Effector CD4-positive, alpha-beta T cell (primary cell): ENCODE data around the gene FILIP1.

Experiments used
- DNase-seq: peaks from one replicate; pipeline ENCODE4 v3.0.0-alpha.2; 2020

The FILIP1 gene

GRCh38 chr6:75494290-75494689, 690 bp upstream of the FILIP1 start:
- DNase-seq, result no peak

GRCh38 chr6:75492386-75493153, 1.0 kb downstream of the FILIP1 start:
- no peak for DNase-seq

- no peak for DNase-seq
These were observed 2.3 kb downstream of the FILIP1 start for GRCh38 chr6:75491291-75491690.

- DNase-seq, result no peak
These were observed 2.9 kb downstream of the FILIP1 start for GRCh38 chr6:75490706-75491105.

GRCh38 chr6:75489025-75489424, 4.6 kb downstream of the FILIP1 start:
- no peak for DNase-seq

GRCh38 chr6:75488033-75488432, 5.6 kb downstream of the FILIP1 start:
- DNase-seq, result no peak

- DNase-seq, result no peak
These were observed 6.6 kb downstream of the FILIP1 start for GRCh38 chr6:75486850-75487518.

- no peak for DNase-seq
These were observed 9.1 kb downstream of the FILIP1 start for GRCh38 chr6:75484535-75484934.

- no peak for DNase-seq
These were observed 10.3 kb downstream of the FILIP1 start for GRCh38 chr6:75483136-75483952.

GRCh38 chr6:75481936-75482593, 11.5 kb downstream of the FILIP1 start:
- DNase-seq, result no peak

GRCh38 chr6:75481394-75481793, 12.2 kb downstream of the FILIP1 start:
- no peak for DNase-seq

GRCh38 chr6:75480425-75480824, 13.2 kb downstream of the FILIP1 start:
- no peak for DNase-seq

- no peak for DNase-seq
These were observed 13.9 kb downstream of the FILIP1 start for GRCh38 chr6:75479712-75480111.

- DNase-seq, result no peak
These were observed 14.7 kb downstream of the FILIP1 start for GRCh38 chr6:75478929-75479328.

GRCh38 chr6:75472885-75473284, 20.7 kb downstream of the FILIP1 start:
- DNase-seq, result no peak

- DNase-seq, result no peak
These were observed 25.6 kb downstream of the FILIP1 start for GRCh38 chr6:75467966-75468365.

- no peak for DNase-seq
These were observed 26.3 kb downstream of the FILIP1 start for GRCh38 chr6:75467284-75467683.

GRCh38 chr6:75466636-75467035, 27.0 kb downstream of the FILIP1 start:
- DNase-seq, result no peak

- DNase-seq, result no peak
These were observed 29.7 kb downstream of the FILIP1 start for GRCh38 chr6:75463908-75464307.

- no peak for DNase-seq
These were observed 30.5 kb downstream of the FILIP1 start for GRCh38 chr6:75463061-75463460.

GRCh38 chr6:75460681-75461080, 32.9 kb downstream of the FILIP1 start:
- no peak for DNase-seq

GRCh38 chr6:75458895-75459294, 34.7 kb downstream of the FILIP1 start:
- no peak for DNase-seq

GRCh38 chr6:75450903-75451302, 42.7 kb downstream of the FILIP1 start:
- no peak for DNase-seq
